ENCODE results near the gene DRAP1.

GRCh38 chr11:65869643-65870306 lies 49.5 kb upstream of the DRAP1 start:
- no peak for TF ChIP-seq EZH2 (IDR thresholded peaks at IDR 0.05)
- TF ChIP-seq POLR2AphosphoS5 (IDR thresholded peaks at IDR 0.05; ENCODE audit: borderline replicate concordance, low read depth, low read length) = no peak

Measured in SK-N-MC (cell line).